ENCODE results near the gene MAP7D2. TPM values are rescaled to one million over a fixed set of nuclear protein-coding genes. Genes with fewer than 3 reads are reported as not detected.

The MAP7D2 gene
- total and polyA plus RNA-seq, 2 of the 13 experiments (the other 11 are each of a cell fraction or from before 2014, with no cell fraction given) = 9.6 to 10.5 TPM

- no peak for TF ChIP-seq PBX2 (CRISPR knock-in tag; IDR thresholded peaks at IDR 0.05)
- TF ChIP-seq ZNF761 (CRISPR knock-in tag; conservative IDR thresholded peaks at IDR 0.05) = 0 out of 2 replicates have a peak, but pooled peaks have one; percentile 37
- no peak for TF ChIP-seq ZNF501 (CRISPR knock-in tag; IDR thresholded peaks at IDR 0.05)
- peak; percentile 28; the same call in 1 of the 2 replicates for TF ChIP-seq UBTF (CRISPR knock-in tag; IDR thresholded peaks at IDR 0.05)
- no peak for TF ChIP-seq SKIL (CRISPR knock-in tag; IDR thresholded peaks at IDR 0.05; ENCODE audit: borderline replicate concordance)
- TF ChIP-seq ZNF577 (CRISPR knock-in tag; IDR thresholded peaks at IDR 0.05; ENCODE audit: borderline replicate concordance, low read depth) = no peak
- peak; percentile 11; the same call in 1 of the 2 replicates for TF ChIP-seq ZFY (CRISPR knock-in tag; IDR thresholded peaks at IDR 0.05)
- no peak for TF ChIP-seq CHD4 (IDR thresholded peaks at IDR 0.05; ENCODE audit: borderline replicate concordance, low read length)
- TF ChIP-seq STAG1 (CRISPR knock-in tag; IDR thresholded peaks at IDR 0.05) = peak; percentile 55
- TF ChIP-seq FUBP1 (CRISPR knock-in tag; IDR thresholded peaks at IDR 0.05; ENCODE audit: borderline replicate concordance) = no peak
- peak; percentile 55 for TF ChIP-seq ZFX (CRISPR knock-in tag; IDR thresholded peaks at IDR 0.05; ENCODE audit: low read depth)
- no peak for TF ChIP-seq NAIF1 (CRISPR knock-in tag; IDR thresholded peaks at IDR 0.05; ENCODE audit: borderline replicate concordance)
- no peak for TF ChIP-seq MXD1 (CRISPR knock-in tag; IDR thresholded peaks at IDR 0.05)
- TF ChIP-seq RAD21 (CRISPR knock-in tag; IDR thresholded peaks at IDR 0.05) = peak; percentile 70
- TF ChIP-seq LCORL (IDR thresholded peaks at IDR 0.05) = no peak
- TF ChIP-seq LCORL (CRISPR knock-in tag; IDR thresholded peaks at IDR 0.05) = 0 out of 2 replicates have a peak, but pooled peaks have one; percentile 16
- TF ChIP-seq RARG (CRISPR knock-in tag; IDR thresholded peaks at IDR 0.05; ENCODE audit: low read depth) = no peak
- TF ChIP-seq KLF15 (CRISPR knock-in tag; IDR thresholded peaks at IDR 0.05; ENCODE audit: borderline replicate concordance) = no peak
Observed at GRCh38 chrX:19990556-19991349, 126.0 kb downstream of the MAP7D2 start, which contains the start of gene BCLAF3 (continued).

Measured in HepG2 (cell line).